ENCODE measurements around the gene CUL4A.
A peak's percentile ranks its signal among the peaks of the same experiment; 100 is the strongest.

CUL4A gene

GRCh38 chr13:113299951-113300350 is 90.5 kb downstream of the CUL4A start:
- Histone ChIP-seq H3K36me3 (ENCODE audit: low read depth) (no peaks in the 10 kb centered on the region), H3K27me3 (ENCODE audit: insufficient read depth, poor library complexity, severe bottlenecking) (no peaks in the 10 kb centered on the region), H3K4me1 (ENCODE audit: insufficient read depth, poor library complexity, severe bottlenecking) (peaks cover 12% of the 10 kb centered on the region), H3K27ac (ENCODE audit: poor library complexity, severe bottlenecking) (no peak overlapping the region), H3K4me3 (ENCODE audit: severe bottlenecking) (no peak overlapping the region), H3K9me3 (ENCODE audit: severe bottlenecking) (no peaks in the 10 kb centered on the region)
- TF ChIP-seq CTCF (IDR thresholded peaks at IDR 0.05; ENCODE audit: poor library complexity, severe bottlenecking): no peak
- DNase-seq (ENCODE audit: low spot score) (no peak), ATAC-seq (ENCODE audit: low read depth) (no peak)

GRCh38 chr13:113302986-113303385 is 93.6 kb downstream of the CUL4A start:
- Histone ChIP-seq H3K27me3 (ENCODE audit: insufficient read depth, poor library complexity, severe bottlenecking) (no peaks in the 10 kb centered on the region), H3K9me3 (ENCODE audit: severe bottlenecking) (no peaks in the 10 kb centered on the region), H3K4me3 (ENCODE audit: severe bottlenecking) (no peak overlapping the region), H3K27ac (ENCODE audit: poor library complexity, severe bottlenecking) (no peak overlapping the region), H3K4me1 (ENCODE audit: insufficient read depth, poor library complexity, severe bottlenecking) (peaks cover 23% of the 10 kb centered on the region), H3K36me3 (ENCODE audit: low read depth) (peaks cover 5% of the 10 kb centered on the region; the same call in 1 of the 2 replicates)
- ATAC-seq (ENCODE audit: low read depth): no peak
- no peak for DNase-seq (ENCODE audit: low spot score)
- no peak for TF ChIP-seq CTCF (IDR thresholded peaks at IDR 0.05; ENCODE audit: poor library complexity, severe bottlenecking)

GRCh38 chr13:113304121-113304520 is 94.7 kb downstream of the CUL4A start:
- no peaks in the 10 kb centered on the region for H3K9me3 ChIP-seq (ENCODE audit: severe bottlenecking)
- H3K36me3 ChIP-seq (ENCODE audit: low read depth): peaks cover 13% of the 10 kb centered on the region
- no peaks in the 10 kb centered on the region for H3K27me3 ChIP-seq (ENCODE audit: insufficient read depth, poor library complexity, severe bottlenecking)
- TF ChIP-seq CTCF (IDR thresholded peaks at IDR 0.05; ENCODE audit: poor library complexity, severe bottlenecking): no peak
- peaks cover 15% of the 10 kb centered on the region for H3K4me1 ChIP-seq (ENCODE audit: insufficient read depth, poor library complexity, severe bottlenecking)
- H3K27ac ChIP-seq (ENCODE audit: poor library complexity, severe bottlenecking): peak overlapping the region; percentile 23
- no peak for DNase-seq (ENCODE audit: low spot score)
- no peak overlapping the region for H3K4me3 ChIP-seq (ENCODE audit: severe bottlenecking)
- ATAC-seq (ENCODE audit: low read depth): no peak

- Histone ChIP-seq H3K27ac (ENCODE audit: poor library complexity, severe bottlenecking) (peak overlapping the region; percentile 23), H3K4me3 (ENCODE audit: severe bottlenecking) (no peak overlapping the region), H3K36me3 (ENCODE audit: low read depth) (peaks cover 23% of the 10 kb centered on the region), H3K27me3 (ENCODE audit: insufficient read depth, poor library complexity, severe bottlenecking) (no peaks in the 10 kb centered on the region), H3K4me1 (ENCODE audit: insufficient read depth, poor library complexity, severe bottlenecking) (peaks cover 15% of the 10 kb centered on the region), H3K9me3 (ENCODE audit: severe bottlenecking) (no peaks in the 10 kb centered on the region)
- DNase-seq (ENCODE audit: low spot score) (no peak), ATAC-seq (ENCODE audit: low read depth) (peak; percentile 97)
- TF ChIP-seq CTCF (IDR thresholded peaks at IDR 0.05; ENCODE audit: poor library complexity, severe bottlenecking): no peak
Measured at GRCh38 chr13:113305208-113305607, 95.8 kb downstream of the CUL4A start.

GRCh38 chr13:113307491-113307890 is 98.1 kb downstream of the CUL4A start:
- ATAC-seq (ENCODE audit: low read depth) (no peak), DNase-seq (ENCODE audit: low spot score) (no peak)
- Histone ChIP-seq H3K4me1 (ENCODE audit: insufficient read depth, poor library complexity, severe bottlenecking) (peaks cover 15% of the 10 kb centered on the region), H3K9me3 (ENCODE audit: severe bottlenecking) (no peaks in the 10 kb centered on the region), H3K27ac (ENCODE audit: poor library complexity, severe bottlenecking) (no peak overlapping the region), H3K36me3 (ENCODE audit: low read depth) (peaks cover 34% of the 10 kb centered on the region), H3K27me3 (ENCODE audit: insufficient read depth, poor library complexity, severe bottlenecking) (no peaks in the 10 kb centered on the region), H3K4me3 (ENCODE audit: severe bottlenecking) (no peak overlapping the region)
- no peak for TF ChIP-seq CTCF (IDR thresholded peaks at IDR 0.05; ENCODE audit: poor library complexity, severe bottlenecking)
